GM19455 (cell line): ENCODE measurements around the gene OTC.

Experiments used
- ATAC-seq: cut with Tn5 transposase; IDR thresholded peaks from one replicate; pipeline ENCODE4 v1.9.1; 2021; ENCODE audit not compliant: unreplicated experiment

OTC gene

GRCh38 chrX:38357747-38358673, 5.6 kb downstream of the OTC start:
- no peak for ATAC-seq

DNA sequence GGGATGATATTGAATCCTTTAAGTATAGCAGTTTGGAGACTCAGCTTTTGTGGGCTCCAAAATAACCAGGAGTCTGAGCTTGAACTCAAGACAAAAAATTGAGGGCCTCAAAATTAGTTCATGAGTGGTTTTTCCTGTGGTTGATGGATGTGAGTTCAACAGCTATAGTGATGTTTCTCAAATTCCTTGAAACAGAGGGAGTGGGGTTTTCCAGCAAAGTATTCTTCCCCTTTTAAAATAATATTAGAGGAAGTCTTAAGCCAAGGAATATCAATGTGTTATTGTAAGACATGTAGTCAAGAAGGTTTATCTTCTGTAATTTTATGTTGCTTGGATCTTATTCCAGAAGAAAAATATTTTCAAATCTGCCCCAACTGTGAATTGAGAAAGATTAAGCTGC, 10.6 kb downstream of the OTC start:
- no peak for ATAC-seq

DNA sequence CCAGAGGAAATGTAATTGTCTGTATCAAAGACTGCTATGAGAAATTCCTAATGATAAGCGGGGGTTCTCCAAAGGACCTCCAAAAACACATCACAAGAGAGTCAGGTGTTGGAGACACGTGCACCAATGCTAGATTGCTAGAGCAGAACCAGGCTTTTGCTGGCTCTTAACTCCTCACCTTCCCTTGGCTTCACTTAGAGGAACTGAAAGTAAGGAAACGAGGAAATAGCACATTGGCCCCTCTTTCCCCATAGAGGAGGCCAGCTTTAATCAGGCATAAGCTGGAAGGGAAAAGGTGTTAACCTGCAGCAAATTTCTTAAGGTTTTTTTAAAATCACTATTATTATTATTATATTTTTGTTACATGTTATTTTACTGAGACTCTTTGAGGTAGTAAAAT, 13.6 kb downstream of the OTC start:
- no peak for ATAC-seq

DNA sequence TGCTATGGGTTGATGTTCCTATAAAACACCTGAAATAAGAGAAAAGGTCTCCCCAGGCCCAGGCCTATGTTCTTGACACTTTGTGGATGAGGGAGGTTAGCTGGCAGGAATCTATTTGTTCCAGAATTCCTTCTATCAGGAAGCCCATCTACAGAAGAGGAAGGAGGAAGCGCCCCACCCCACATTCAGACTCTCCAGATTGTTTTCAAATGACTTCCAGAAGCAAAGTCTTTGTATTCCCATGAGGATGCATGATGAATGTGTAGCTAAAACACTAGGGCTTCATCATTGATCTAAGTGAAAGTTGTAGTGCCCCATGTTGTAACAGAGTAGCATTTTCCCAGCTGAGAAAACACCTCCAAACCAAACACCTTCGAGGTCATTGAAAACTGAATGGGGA, 16.4 kb downstream of the OTC start:
- ATAC-seq = no peak

- no peak for ATAC-seq
Observed at GRCh38 chrX:38371641-38372040, 19.2 kb downstream of the OTC start.

GRCh38 chrX:38374431-38374830, 22.0 kb downstream of the OTC start:
- no peak for ATAC-seq

GRCh38 chrX:38375891-38376290, 23.5 kb downstream of the OTC start:
- ATAC-seq = no peak

DNA sequence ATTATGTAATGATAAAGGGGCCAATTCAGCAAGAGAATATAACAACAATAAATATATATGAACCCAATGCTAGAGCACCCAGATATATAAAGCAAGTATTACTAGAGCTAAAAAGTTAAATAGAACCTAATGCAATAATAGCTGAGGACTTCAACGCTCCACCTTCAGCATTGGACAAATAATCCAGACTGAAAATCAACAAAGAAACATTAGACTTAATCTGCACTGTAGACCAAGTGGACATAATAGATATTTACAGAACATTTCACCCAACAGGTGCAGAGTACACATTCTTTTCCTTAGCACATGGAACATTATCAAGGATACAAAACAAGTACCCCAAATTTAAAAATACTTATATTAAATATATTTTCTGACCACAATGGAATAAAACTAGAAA, 24.3 kb downstream of the OTC start:
- ATAC-seq = no peak

GRCh38 chrX:38379088-38379487, 26.7 kb downstream of the OTC start:
- ATAC-seq = no peak

DNA sequence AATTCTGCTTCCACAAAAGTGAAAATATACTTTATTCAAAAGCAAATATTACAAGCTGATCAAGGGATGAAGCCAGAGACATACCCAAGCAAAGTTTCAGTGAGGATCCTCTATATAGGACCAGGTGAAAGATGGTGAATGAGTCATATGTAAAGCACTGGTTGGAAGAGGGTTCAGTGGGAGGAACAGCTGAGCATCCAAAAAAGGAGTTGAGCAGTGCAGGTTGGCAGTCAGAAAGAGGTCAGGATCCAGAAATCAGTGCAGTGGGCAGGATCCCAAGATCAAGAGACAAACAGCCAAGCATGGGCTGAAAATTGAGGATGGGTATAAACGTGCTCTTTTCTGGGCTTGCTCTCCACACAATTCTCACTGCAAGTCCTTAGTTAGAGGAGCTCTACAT, 30.3 kb downstream of the OTC start:
- ATAC-seq = no peak

DNA sequence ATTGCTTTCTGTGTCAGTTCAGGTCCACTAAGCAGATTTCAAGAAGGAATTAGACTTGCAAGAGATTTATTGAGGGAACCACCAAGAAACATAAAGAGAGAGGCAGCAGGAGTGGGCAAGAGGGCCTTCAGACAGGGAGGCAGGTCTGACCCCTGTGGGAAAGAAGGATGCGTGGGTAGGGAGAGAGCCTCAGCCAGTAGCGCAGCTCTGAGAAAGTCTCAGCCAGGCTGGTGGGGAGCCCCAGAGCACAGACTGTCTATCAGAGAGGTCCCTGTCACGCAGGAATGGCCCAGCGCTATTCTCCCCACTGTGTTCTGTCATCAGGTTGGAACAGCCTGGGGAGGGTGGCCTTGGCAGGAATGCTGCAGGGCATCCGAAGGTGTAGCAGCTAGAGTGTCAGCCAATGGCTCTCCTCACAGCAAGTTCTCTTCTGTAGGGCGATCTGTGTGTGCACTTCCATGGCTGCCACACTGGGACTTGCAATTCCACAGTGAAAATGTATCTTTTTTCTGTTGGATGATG, 48.0 kb downstream of the OTC start:
- ATAC-seq = no peak

DNA sequence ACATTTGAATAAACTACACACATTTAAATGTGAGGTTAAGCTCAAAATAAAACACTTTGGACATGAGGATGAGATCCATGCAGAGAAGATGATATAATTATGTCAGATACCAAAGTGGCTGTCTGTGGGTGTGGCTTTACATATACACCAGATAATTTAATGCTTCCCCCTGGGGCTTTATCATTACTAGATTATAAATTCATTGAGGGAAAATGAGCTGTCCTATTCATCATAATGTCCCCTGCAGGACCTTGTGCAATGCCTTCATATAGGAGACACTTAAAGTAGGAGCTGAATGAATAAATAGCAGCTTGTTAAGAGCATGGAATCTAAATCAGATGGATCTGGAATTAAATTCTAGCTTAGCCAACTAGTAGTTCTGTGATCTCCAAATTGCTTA, 49.7 kb downstream of the OTC start:
- ATAC-seq = no peak

DNA sequence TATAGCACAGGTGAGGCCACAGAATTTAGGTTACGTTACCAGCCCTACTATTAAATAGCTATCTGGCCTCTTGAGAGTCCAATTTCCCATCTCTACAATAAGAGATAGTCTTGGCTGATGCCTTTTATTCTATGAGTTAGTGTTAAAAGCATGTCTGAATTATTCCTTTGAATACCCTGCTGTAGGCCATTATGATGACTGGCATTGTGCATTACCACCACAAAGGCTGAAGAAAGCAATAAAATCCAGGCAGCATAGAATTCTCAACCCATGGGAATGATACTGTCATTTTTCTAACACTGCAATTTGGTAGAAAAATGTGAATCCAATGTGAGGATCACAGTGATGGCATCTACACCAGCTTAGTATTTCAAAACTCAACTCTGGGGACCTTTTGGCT, 51.4 kb downstream of the OTC start:
- ATAC-seq = no peak

DNA sequence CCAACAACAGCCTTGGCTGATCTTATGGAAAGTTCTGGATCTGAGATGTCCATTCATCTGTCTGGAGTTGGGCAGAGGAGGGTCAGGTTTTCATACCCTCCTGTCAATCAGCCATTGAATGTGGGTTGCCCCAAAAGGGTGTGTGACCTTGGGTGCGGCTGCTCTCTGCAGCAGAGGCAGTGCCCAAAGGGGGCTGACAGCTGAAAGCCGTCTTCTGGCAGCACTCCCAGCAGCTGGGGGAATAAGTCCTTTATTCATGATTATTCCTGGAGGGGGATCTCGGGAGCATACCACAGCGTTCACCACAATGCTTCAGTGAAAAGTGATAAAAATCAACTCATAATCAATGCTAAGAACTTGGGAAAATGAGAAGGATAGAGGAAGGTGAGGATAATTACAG, 54.7 kb downstream of the OTC start:
- ATAC-seq = no peak

- no peak for ATAC-seq
Observed at GRCh38 chrX:38409289-38409688, 56.9 kb downstream of the OTC start.

DNA sequence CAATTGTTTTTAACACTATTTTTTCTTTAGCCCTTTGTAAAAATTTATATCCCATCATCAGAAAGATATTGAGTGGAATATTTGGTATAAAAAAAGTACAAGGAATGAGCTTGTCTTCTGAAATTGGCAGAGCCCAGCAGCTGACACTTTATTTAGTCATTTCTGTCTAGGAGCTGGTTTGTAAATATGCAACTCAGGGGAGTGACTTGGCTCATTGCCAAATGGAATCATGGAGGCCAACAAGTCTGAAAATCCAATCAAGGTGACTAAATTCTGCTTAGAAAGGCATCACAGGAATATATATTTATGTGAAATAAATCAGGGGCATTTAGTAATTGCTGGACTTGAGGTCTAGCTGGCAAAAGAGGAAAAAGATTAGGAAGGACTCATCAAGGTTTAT, 74.4 kb downstream of the OTC start:
- ATAC-seq = no peak

GRCh38 chrX:38431525-38431924, 79.1 kb downstream of the OTC start:
- ATAC-seq = no peak

DNA sequence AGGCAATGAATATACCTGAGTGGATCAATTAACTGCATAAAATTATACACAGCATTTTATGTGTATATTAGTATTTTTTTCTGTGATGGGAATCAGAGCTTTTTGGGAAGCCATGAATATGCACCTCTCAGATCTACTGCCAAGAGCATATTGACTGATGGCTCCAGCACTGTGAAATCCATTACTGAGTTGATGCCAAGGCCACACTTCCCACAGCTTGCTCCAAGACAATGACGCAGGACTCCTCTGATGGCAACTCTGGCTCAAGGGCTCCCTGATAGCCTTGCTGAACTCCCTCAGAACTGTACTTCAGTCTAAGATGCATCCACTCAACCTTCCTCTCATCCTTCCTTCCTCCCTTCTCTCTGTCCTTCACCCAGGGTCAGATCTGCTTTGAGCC, 82.7 kb downstream of the OTC start:
- no peak for ATAC-seq

GRCh38 chrX:38437093-38437492, 84.7 kb downstream of the OTC start:
- no peak for ATAC-seq

DNA sequence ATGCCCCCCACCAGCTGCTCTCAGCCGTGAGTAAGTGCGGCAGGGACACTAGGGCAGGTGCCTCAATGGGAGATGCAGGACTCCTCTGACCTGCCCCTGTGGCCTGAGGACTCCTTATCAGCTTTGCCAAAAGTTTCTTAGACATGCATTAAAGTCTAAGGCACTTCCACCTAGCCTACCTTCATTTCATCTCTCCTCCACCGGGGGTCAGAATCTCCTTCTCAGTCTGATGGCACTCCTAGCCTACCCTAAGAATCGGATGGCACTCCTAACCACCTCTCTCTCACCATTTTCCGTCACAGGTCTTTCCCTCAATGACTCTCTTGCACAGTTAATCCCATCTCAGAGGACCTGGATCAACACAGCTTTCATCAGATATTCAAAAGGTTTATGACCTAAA, 85.9 kb downstream of the OTC start:
- ATAC-seq = no peak

DNA sequence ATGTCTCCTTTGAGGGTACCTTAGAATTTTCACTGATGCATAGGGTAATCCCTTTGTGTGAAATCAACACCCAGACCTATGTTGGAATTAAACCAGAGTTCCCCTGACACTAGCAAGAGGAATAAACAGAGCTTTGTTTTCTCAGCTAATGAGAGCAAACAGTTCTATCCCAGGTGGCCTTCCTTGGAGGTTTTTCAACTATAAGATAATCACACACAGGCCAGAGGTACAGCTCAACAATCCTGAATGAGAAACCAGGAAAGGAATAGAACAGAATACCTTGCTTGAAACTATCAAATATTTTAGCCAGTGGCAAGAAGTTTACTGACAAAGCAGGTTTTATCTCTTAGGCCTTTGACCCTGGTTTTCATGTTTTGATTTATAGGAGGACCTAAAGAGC, 100.2 kb downstream of the OTC start:
- no peak for ATAC-seq

DNA sequence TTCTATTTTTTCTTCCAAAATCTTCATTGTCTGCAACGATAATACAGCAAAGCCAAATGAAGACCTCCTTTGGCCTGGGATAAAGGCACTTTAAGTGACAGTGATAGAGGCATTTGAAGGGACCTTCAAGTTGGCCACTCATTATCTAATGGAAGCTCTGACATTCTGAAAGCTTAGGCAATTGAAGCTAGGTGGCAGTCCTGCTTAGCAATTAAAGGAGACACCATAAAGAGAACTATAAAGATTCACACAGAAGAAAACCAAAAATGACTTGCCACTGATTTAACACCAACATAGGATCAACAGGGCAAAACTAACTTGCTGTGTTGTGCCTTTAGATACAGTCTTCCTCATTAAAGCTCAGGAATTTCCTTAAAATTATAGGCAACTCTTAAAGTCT, 105.7 kb downstream of the OTC start:
- no peak for ATAC-seq

- ATAC-seq = no peak
Observed at GRCh38 chrX:38462257-38462656, 109.9 kb downstream of the OTC start.
